CD4-positive, alpha-beta T cell treated with Interferon alpha-2 for 1 hour (primary cell): ENCODE results near the gene WDR90.

ENCODE experiments used
- DNase-seq, 2 donors: peaks; one replicate each; pipeline ENCODE4 v3.0.0-alpha.2; 2020 to 2022

WDR90 gene

GRCh38 chr16:648781-649589, at the start of gene WDR90:
WDR90 (plus strand) TSS chr16:649365; CDS start chr16:649417, 52 bp downstream.
- peak; percentile 86 to 91 for DNase-seq

DNA sequence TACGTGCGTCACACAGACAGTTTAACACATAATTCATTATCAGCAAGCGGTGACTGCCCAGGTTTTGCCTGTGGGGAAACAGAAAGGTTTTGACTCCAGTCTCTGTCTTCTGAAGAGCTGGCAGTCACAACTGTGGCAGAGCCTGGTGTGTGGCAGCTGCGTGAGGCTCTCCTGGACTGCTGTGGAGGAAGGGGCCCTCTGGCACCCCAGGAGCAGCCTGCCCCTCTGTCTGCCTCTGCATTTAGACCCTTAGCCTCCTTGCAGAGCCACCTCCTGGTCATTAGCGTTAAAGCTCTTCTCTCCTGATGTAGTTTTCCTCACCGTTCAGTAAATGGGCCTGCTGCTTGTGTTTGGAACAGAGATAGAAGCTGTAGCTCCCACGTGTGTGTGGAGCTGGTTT, 48.4 kb upstream of the WDR90 start:
- DNase-seq, result no peak

- no peak for DNase-seq
Measured at GRCh38 chr16:603933-604332, 45.2 kb upstream of the WDR90 start.

DNA sequence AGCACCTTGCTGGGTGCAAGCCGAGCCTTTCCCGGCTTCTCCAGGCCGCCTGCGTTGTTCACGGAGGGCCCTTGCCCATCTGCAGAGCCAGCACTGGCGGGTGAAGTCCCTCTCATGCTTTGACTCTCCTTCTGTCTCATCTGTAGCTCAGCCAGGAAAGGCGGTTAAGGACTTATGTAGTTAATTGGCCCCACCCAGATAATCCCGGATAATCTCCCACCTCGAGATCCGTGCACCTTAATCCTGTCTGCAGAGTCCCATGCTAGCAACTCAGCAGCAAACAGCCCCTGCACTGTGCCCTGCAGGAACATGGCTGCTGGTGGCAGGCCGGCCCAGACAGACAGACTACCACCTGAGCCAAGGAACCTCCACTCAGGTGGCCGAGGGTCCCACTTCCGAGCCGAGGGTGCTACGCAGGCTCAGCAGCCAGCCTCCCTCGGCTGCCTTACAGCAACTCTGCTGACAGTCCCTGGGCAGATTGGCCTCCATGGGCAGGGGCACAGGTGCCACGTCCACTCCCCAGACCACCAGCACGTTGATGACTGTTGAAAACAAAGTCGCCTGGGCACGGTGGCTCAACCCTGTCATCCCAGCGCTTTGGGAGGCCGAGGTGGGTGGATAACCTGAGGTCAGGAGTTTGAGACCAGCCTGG, 42.4 kb upstream of the WDR90 start:
- no peak for DNase-seq

DNA sequence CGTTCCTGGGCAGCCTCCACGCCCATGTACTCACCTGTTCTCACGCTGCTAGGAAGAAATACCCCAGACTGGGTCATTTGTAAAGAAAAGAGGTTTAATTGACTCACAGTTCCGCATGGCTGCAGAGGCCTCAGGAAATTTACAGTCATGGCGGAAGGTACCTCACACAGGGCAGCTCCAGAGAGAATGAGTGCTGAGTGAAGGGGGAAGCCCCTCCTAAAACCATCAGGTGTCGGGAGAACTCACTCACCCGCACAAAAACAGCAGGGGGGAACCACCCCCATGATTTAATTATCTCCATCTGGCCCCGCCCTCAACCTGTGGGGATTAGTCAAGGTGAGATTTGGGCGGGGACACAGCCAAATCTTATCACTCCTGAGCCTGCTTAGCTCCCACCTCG, 41.1 kb upstream of the WDR90 start:
- DNase-seq, result no peak

GRCh38 chr16:609316-609715, 39.8 kb upstream of the WDR90 start:
- DNase-seq, result no peak

DNA sequence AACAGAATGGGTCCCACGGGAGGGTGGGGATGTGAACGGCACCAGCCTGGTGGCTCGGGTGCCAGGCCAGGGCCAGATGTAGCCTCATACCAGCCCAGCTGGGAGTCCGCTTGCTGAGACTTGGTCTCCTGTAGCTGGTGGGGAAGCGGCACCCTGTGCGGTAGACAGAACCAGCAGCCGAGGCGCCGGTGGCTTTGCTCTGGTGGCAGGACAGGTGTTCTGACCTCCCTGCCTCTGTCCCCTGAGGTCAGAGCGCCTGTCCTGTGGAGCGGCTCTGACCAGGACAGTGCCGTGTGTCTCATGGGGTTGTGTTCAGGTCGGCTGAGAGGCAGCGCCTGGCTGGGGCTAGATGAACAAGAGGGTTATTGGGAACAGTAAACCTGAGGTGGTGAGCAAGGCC, 39.2 kb upstream of the WDR90 start:
- no peak for DNase-seq

- DNase-seq, result peak; percentile 44 to 65
Measured at GRCh38 chr16:610513-611381, 38.4 kb upstream of the WDR90 start.

GRCh38 chr16:615122-615521, 34.0 kb upstream of the WDR90 start:
- no peak for DNase-seq

- no peak for DNase-seq
Measured at GRCh38 chr16:616733-617586, 32.2 kb upstream of the WDR90 start.

- no peak for DNase-seq
Measured at GRCh38 chr16:617855-618254, 31.3 kb upstream of the WDR90 start.

DNA sequence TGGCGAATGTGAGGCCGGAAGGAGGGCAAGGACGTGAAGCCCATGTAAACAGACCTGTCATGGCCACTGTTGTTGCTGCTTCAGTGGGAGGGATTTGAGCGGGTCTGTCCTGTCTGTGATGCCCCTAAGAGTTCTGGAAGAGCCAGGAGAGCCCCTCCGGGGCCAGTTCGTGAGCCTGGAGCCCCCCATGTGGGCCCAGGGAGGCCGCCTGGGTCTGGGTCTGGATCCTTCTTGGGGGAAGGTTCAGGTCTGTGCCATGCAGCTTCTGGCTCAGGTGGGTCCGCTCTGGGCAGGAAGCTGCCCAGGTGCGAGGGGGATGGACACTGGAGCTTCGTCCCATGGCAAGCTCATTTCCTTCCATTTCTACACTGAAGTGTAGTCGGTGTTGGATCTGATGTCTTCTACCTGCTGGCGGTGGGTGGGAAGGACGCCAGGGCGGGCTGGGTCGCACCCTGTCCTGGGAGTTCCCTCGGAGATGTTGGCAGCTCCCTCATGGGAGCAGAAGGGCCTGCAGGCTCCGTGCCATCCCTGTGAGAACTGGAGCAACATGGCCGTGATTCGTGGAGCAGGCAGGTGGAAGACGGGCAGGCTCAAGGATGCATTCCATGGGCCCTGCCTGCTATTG, 29.6 kb upstream of the WDR90 start:
- no peak for DNase-seq

- DNase-seq, result no peak
Measured at GRCh38 chr16:620700-621525, 28.3 kb upstream of the WDR90 start.

- no peak for DNase-seq
Measured at GRCh38 chr16:621526-622105, 27.5 kb upstream of the WDR90 start.

- no peak for DNase-seq
Measured at GRCh38 chr16:622920-623280, 26.3 kb upstream of the WDR90 start.

DNA sequence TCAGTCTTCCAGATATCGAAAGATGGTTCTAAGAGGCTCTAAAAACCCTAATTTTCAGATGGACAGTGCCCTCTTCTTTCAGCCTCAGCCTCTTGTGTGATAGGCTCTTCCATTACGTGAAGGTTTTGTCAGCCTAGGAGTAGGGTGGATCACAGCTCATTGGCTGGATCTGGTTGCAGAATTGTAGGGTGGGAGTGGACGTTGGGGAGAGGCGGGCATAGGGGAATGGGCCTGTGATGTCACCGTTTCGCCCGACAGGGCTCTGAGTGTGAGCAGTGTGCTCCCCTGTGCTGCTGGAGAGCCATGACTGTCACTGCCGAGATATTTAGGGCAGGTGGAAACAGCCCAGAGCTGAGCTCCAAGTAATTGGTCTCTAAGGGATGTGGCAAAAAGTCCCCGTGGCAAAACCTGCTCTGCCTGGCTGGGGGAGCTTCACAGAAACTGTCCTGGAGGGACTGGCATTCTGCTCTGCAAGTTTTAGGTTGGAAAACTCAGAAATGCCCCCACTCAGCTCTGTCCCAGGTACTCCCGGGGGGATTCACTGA, 24.6 kb upstream of the WDR90 start:
- no peak for DNase-seq

DNA sequence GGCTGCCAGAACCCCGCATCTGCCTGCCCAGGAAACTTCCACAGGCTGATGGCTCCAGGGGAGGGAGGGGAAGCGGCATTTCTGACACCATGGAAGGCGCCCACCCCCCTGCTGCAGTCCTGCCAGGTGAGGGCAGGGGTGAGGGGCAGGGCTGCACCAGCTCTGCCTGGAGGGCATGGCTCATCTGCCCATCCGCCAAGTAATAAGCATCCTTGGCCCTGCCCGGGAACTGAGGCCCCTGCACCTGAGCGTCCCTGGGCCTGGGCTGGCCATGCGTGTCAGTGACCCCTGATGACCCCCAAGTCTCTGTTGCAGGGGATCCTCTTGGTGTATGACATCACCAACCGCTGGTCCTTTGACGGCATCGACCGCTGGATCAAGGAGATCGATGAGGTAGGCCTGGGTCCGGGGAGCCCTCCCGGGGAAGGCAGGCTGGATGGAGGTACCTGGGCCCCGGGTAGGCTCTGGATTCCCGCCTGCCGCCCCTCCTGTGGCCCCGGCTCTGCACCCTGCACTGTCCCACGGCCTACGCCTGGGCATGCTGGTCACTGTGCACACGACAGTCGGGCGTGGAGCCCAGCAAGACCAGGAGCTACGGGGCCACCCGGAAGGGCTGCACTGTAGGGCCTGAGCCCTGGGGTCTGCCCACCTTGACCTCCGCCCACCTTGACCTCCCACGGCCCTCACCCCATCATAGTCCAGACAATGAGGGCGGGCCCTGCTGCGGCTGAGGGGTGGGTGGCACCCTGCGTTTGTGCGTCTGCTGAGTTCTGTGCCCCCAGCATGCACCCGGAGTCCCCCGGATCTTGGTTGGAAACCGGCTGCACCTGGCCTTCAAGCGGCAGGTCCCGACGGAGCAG, 23.8 kb upstream of the WDR90 start:
- DNase-seq, result no peak

GRCh38 chr16:625977-626765, 23.0 kb upstream of the WDR90 start:
- no peak for DNase-seq
